Measurements from ENCODE around the gene TEX2. TPM values are rescaled to one million over a fixed set of nuclear protein-coding genes. Genes with fewer than 3 reads are reported as not detected.

TEX2 gene
- total and polyA plus RNA-seq, 2 of the 13 experiments (the other 11 are each of a cell fraction or from before 2014, with no cell fraction given): 21.4 to 37.7 TPM

- TF ChIP-seq SRY (CRISPR knock-in tag; IDR thresholded peaks at IDR 0.05) (no peak), FOXA3 (CRISPR knock-in tag; IDR thresholded peaks at IDR 0.05) (peak; percentile 93), XRCC5 (optimal IDR thresholded peaks at IDR 0.05; ENCODE audit: low read length) (no peak), ZNF605 (CRISPR knock-in tag; IDR thresholded peaks at IDR 0.05) (no peak), FOSL1 (CRISPR knock-in tag; IDR thresholded peaks at IDR 0.05; ENCODE audit: borderline replicate concordance) (peak; percentile 44; the same call in 1 of the 2 replicates), ZEB1 (IDR thresholded peaks at IDR 0.05; ENCODE audit: insufficient replicate concordance, low read depth) (peak; percentile 47)
- TF ChIP-seq, protein P1, sequence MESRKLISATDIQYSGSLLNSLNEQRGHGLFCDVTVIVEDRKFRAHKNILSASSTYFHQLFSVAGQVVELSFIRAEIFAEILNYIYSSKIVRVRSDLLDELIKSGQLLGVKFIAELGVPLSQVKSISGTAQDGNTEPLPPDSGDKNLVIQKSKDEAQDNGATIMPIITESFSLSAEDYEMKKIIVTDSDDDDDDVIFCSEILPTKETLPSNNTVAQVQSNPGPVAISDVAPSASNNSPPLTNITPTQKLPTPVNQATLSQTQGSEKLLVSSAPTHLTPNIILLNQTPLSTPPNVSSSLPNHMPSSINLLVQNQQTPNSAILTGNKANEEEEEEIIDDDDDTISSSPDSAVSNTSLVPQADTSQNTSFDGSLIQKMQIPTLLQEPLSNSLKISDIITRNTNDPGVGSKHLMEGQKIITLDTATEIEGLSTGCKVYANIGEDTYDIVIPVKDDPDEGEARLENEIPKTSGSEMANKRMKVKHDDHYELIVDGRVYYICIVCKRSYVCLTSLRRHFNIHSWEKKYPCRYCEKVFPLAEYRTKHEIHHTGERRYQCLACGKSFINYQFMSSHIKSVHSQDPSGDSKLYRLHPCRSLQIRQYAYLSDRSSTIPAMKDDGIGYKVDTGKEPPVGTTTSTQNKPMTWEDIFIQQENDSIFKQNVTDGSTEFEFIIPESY (CRISPR knock-in tag; IDR thresholded peaks at IDR 0.05): peak; percentile 22; the same call in 1 of the 2 replicates
- TF ChIP-seq, protein P2, sequence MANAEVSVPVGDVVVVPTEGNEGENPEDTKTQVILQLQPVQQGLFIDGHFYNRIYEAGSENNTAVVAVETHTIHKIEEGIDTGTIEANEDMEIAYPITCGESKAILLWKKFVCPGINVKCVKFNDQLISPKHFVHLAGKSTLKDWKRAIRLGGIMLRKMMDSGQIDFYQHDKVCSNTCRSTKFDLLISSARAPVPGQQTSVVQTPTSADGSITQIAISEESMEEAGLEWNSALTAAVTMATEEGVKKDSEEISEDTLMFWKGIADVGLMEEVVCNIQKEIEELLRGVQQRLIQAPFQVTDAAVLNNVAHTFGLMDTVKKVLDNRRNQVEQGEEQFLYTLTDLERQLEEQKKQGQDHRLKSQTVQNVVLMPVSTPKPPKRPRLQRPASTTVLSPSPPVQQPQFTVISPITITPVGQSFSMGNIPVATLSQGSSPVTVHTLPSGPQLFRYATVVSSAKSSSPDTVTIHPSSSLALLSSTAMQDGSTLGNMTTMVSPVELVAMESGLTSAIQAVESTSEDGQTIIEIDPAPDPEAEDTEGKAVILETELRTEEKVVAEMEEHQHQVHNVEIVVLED (CRISPR knock-in tag; IDR thresholded peaks at IDR 0.05; ENCODE audit: borderline replicate concordance): no peak
- TF ChIP-seq, protein P3, sequence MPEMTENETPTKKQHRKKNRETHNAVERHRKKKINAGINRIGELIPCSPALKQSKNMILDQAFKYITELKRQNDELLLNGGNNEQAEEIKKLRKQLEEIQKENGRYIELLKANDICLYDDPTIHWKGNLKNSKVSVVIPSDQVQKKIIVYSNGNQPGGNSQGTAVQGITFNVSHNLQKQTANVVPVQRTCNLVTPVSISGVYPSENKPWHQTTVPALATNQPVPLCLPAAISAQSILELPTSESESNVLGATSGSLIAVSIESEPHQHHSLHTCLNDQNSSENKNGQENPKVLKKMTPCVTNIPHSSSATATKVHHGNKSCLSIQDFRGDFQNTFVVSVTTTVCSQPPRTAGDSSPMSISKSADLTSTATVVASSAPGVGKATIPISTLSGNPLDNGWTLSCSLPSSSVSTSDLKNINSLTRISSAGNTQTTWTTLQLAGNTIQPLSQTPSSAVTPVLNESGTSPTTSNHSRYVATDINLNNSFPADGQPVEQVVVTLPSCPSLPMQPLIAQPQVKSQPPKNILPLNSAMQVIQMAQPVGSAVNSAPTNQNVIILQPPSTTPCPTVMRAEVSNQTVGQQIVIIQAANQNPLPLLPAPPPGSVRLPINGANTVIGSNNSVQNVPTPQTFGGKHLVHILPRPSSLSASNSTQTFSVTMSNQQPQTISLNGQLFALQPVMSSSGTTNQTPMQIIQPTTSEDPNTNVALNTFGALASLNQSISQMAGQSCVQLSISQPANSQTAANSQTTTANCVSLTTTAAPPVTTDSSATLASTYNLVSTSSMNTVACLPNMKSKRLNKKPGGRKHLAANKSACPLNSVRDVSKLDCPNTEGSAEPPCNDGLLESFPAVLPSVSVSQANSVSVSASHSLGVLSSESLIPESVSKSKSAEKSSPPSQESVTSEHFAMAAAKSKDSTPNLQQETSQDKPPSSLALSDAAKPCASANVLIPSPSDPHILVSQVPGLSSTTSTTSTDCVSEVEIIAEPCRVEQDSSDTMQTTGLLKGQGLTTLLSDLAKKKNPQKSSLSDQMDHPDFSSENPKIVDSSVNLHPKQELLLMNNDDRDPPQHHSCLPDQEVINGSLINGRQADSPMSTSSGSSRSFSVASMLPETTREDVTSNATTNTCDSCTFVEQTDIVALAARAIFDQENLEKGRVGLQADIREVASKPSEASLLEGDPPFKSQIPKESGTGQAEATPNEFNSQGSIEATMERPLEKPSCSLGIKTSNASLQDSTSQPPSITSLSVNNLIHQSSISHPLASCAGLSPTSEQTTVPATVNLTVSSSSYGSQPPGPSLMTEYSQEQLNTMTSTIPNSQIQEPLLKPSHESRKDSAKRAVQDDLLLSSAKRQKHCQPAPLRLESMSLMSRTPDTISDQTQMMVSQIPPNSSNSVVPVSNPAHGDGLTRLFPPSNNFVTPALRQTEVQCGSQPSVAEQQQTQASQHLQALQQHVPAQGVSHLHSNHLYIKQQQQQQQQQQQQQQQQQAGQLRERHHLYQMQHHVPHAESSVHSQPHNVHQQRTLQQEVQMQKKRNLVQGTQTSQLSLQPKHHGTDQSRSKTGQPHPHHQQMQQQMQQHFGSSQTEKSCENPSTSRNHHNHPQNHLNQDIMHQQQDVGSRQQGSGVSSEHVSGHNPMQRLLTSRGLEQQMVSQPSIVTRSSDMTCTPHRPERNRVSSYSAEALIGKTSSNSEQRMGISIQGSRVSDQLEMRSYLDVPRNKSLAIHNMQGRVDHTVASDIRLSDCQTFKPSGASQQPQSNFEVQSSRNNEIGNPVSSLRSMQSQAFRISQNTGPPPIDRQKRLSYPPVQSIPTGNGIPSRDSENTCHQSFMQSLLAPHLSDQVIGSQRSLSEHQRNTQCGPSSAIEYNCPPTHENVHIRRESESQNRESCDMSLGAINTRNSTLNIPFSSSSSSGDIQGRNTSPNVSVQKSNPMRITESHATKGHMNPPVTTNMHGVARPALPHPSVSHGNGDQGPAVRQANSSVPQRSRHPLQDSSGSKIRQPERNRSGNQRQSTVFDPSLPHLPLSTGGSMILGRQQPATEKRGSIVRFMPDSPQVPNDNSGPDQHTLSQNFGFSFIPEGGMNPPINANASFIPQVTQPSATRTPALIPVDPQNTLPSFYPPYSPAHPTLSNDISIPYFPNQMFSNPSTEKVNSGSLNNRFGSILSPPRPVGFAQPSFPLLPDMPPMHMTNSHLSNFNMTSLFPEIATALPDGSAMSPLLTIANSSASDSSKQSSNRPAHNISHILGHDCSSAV (CRISPR knock-in tag; IDR thresholded peaks at IDR 0.05; ENCODE audit: borderline replicate concordance): no peak
These were observed 142.8 kb downstream of the TEX2 start (continued) for GRCh38 chr17:64120159-64120810.

Data from HepG2 (cell line).